NCI-H774 (cell line): ENCODE data around the gene CORO1A.
"Not testable (repeated sequence)": the region's sequence is repeated elsewhere in the genome, so short reads cannot be mapped to it uniquely, and the experiment has no call there.

ENCODE experiments used
- DNase-seq: peaks from one replicate; lab custom pipeline; 2025; lab: John Stamatoyannopoulos, UW

The CORO1A gene

DNA sequence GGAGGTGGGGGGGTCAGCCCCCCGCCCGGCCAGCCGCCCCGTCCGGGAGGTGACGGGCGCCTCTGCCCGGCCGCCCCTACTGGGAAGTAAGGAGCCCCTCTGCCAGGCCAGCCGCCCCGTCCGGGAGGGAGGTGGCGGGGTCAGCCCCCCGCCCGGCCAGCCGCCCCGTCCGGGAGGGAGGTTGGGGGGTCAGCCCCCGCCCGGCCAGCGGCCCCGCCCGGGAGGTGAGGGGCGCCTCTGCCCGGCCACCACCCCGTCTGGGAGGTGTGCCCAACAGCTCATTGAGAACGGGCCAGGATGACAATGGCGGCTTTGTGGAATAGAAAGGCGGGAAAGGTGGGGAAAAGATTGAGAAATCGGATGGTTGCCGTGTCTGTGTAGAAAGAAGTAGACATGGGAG, 13.3 kb upstream of the CORO1A start:
- DNase-seq, result not testable (repeated sequence)

DNA sequence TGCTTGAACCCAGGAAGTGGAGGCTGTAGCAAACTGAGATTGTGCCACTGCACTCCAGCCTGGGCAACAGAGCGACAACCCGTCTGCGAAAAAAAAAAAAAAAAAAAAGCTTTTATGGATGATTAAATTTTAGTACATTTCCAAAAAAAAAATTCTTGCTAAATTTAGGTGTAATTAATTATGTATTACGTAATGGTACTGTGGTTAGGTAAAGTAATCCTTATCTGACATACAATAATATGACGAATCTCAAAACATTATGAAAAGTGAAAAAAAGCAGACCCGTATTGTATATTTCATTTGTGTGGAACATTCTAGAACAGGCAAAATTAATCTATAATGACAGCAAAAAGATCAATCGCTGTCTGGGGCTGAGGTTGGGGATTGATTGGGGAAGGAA, 10.3 kb upstream of the CORO1A start:
- DNase-seq, result no peak

- not testable (repeated sequence) for DNase-seq
Observed at GRCh38 chr16:30176876-30177275, 6.5 kb upstream of the CORO1A start.

DNA sequence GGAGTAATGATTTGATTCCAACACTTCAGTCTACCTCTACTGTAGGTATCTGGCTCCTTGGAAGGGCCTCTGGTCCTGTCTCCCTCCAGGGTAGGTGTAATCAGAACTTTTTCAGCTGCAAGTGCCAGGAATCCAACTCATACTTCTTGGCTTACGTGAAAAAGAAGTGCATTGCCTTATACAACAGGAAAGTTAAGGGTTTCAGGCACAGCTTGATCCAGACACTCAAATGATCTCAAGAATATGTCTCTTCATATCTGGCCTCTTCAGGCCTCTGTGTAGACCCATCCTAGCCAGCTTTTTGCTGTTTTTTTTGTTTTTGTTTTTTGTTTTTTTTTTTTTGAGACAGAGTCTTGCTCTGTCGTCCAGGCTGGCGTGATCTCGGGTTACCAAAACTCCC, 4.2 kb upstream of the CORO1A start:
- no peak for DNase-seq

DNA sequence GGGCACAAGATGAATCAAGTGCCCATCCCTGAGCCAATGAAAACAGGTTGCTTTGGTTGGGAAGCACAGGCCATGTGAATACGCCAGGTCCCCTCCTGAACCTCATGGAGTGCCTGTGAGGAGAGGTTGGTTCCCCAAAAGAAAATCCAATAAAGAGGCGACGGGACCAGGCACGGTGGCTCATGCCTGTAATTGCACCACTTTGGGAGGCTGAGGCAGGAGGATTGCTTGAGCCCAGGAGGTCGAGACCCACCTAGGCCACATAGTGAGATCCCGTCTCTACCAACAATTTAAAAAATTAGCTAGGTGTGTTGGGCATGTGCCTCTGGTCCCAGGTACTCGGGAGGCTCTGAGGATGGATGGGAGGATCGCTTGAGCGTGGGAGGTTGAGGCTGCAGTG, 3.5 kb upstream of the CORO1A start:
- no peak for DNase-seq

DNA sequence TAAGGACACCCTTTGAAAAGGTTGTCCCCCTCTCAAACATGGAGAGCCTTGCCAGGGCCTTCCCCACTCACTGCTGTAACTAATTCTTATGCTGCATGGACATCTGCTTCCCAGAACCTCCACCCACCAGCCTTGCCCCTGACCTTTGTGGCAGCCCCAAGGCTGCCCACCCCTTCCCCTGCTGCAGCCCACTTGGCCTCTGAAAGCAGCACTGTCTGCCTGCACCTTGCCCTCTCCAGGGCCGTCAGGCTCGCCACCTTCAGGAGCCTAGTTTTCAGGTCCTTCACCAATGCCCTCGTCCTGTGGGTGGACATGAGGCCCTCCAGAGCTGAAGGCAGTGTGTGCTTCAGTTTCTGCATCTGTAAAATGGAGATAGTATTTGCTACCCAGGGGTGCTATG, 2.7 kb upstream of the CORO1A start:
- no peak for DNase-seq

DNA sequence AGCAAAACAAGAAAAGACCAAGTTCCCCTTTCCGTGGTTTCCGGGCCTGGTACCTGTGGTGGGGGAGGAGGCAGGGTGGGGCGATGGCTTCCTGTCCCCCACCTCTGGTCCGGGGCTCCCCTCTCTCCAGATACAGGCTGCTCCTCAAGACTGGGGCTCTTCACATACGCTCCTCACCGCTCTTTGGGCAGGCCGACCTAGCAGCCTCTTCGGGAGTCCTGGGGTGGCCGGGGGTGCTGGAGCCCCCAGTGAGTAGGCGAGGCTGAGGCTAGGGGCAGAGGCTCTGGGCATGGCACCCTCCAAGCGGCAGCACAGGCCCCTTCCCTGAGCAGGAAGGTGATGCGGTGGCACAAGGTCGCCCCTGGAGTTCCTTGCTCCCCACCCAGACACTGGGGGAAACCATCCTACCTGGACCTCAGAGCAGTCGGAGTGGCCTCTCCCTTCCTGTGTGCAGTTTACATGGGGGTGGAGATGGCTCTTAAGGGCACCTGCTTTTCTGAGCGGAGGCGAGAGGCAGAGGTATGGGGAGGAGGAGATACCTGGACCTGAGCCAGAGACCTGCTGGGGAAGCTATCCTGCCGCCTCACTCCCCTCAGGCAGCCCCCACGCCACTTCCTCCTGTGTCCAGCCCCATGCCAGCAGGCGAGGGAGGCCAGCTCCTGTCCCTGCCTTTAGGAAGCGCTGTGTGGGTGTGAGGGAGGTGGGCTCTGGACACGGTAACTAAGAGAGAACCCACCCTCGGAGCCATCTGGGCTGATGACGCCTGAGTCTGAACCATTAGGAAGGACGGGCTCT, 891 bp downstream of the CORO1A start:
- DNase-seq, result peak; percentile 34

DNA sequence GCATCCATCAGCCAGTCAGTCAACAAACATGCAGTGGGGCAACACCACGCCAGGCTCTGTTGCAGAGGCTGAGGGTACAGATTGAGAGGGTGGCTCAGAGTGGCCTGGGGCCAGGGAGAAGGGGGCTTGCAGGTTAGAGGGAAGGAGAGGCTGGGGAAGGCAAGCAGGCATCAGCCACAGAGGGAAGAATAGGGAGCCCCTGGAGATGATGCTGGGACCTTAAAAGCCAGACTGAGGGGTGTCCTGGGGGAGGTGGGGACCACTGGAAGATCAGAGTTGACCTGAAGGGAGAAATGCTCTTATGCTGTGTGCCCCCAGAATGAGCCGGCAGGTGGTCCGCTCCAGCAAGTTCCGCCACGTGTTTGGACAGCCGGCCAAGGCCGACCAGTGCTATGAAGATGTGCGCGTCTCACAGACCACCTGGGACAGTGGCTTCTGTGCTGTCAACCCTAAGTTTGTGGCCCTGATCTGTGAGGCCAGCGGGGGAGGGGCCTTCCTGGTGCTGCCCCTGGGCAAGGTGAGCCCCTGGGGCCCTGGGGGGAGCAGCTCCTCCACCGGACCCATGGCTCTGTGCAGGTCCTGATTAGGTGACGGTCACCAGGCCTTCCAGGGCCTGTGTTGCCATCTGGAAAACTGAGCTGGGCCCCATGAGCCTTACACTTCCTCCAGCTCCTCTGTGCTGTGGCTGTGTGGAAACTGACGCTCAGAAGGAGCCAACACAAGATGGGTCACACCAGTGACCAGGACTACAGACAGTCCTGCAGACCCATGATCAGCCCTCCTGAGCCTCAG, 1.7 kb downstream of the CORO1A start:
- no peak for DNase-seq

DNA sequence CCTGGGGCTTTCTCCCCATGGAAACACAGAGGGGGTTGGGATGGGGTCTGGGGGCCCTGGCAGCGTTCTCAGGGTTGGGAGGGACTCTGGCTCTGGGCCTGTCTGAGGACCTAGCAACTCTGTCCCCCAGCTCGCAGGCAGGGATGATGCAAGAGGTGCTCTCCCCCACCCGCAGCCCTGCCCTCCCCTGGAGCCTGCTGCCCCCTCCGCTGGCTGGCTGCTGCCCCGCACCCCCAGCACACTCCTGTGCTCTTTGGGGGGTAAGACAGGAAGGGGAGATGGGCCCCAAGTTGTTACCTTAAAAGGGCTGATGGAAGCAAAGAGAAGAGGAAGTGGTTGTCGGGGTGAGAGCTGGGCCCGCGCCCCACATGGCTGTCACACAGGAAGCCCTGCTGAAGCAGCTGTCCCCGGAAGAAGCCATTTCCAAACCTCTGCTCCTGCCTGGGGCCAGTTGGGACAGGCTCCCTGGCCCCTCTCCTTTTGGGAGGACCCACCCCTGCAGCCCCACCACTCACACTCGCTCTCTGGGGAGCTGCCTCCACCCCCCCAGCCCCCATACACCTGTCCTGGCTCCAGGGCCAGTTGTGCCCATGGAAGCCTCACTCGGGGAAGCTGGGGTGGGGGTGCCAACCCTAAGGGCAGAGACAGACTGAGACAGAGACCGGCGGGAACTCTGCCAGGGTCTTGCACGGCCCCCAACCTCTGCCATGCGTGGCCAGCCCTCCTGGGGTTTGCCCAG, 2.5 kb downstream of the CORO1A start:
- DNase-seq, result no peak

DNA sequence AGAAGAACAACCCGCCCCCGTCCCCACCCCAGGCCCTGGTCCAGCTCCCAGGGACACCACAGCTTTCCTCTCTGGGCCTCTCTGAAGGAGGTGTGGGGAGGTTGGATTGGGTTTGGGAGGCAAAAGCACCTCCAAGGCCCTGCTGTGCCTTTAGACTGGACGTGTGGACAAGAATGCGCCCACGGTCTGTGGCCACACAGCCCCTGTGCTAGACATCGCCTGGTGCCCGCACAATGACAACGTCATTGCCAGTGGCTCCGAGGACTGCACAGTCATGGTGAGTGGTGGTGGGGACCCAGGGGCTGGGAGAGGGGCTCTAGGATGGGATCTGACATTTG, 3.0 kb downstream of the CORO1A start:
- DNase-seq, result no peak

DNA sequence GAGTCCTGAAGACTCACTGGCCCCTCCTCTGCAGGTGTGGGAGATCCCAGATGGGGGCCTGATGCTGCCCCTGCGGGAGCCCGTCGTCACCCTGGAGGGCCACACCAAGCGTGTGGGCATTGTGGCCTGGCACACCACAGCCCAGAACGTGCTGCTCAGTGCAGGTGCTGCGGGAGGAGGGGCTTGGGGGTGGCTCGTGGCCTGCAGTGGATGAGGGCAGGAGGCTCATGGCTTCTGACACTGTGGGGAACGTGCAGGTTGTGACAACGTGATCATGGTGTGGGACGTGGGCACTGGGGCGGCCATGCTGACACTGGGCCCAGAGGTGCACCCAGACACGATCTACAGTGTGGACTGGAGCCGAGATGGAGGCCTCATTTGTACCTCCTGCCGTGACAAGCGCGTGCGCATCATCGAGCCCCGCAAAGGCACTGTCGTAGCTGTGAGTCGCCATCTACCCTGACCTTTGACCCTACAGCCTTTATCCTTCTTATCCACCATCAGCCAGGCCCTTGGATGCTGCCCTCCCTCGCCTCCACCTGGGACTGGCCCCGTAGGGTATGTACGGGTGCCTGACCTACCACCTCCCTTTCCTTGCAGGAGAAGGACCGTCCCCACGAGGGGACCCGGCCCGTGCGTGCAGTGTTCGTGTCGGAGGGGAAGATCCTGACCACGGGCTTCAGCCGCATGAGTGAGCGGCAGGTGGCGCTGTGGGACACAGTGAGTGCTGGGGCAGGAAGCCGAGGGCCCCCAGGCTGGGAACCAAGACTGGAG, 3.6 kb downstream of the CORO1A start:
- no peak for DNase-seq

DNA sequence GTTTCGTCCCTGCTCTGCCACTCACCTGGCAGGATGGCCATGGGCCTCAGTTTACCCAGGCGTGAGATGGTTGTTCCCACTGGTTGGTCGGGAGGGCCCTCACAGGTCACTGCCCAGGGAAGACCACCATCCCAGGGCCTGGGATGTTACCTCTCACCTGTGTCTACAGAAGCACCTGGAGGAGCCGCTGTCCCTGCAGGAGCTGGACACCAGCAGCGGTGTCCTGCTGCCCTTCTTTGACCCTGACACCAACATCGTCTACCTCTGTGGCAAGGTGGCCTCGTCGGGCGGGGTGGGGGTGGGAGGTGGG, 4.1 kb downstream of the CORO1A start:
- DNase-seq, result no peak

- no peak for DNase-seq
Observed at GRCh38 chr16:30187971-30188561, 4.7 kb downstream of the CORO1A start.

DNA sequence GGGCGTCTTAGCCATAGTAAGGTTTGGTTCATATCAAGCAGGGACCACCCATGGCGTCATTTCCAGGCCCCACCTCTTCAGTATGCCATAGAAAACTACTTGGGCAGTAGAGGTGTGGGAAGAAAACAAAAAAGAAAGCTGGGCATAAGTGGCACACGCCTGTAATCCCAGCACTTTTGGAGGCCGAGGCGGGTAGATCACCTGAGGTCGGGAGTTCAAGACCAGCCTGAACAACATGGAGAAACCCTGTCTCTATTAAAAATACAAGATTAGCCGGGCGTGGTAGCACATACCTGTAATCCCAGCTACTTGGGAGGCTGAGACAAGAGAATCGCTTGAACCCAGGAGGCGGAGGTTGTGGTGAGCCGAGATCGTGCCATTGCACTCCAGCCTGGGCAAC, 7.8 kb downstream of the CORO1A start:
- not testable (repeated sequence) for DNase-seq

- DNase-seq, result not testable (repeated sequence)
Observed at GRCh38 chr16:30193098-30193497, 9.7 kb downstream of the CORO1A start.

- DNase-seq, result not testable (repeated sequence)
Observed at GRCh38 chr16:30193615-30194014, 10.2 kb downstream of the CORO1A start, which contains the start of the genes BOLA2B and SLX1A. BOLA2B (minus strand) TSS chr16:30193666; CDS start chr16:30193595, 71 bp downstream. SLX1A (plus strand) TSS chr16:30193875; CDS start chr16:30194085, 210 bp downstream.

DNA sequence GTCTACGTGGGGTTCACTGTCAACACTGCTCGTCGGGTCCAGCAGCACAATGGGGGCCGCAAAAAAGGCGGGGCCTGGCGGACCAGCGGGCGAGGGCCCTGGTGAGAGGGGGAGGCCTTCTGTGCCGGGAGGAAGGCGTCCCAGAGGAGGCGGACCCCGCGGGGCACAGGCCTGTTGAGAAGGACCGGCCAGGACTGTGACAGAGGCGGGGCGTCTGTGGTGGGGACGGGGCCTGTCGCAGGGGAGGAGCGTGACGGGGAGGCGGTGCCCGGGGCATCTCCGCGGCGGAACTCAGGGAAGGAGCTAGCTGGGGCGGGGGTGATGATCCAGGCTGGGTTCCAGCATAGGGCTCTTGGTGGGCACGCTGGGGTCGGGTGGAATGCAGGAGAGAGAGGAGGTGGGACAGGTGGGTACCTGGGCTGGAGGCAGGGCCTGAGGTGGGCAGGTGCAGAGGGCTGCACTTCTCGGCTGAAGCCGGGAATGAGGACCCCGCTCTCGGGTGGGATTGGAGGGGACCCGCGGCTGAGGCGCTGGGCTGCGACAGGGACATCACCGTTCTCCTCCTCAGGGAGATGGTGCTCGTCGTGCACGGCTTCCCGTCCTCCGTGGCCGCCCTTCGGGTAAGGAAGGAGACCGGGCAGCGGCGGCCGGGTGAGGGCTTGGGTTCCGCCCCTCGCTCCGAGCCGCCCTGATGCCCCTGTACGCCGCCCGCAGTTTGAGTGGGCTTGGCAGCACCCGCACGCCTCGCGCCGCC, 10.9 kb downstream of the CORO1A start:
- not testable (repeated sequence) for DNase-seq

- not testable (repeated sequence) for DNase-seq
Observed at GRCh38 chr16:30197001-30197400, 13.6 kb downstream of the CORO1A start.

DNA sequence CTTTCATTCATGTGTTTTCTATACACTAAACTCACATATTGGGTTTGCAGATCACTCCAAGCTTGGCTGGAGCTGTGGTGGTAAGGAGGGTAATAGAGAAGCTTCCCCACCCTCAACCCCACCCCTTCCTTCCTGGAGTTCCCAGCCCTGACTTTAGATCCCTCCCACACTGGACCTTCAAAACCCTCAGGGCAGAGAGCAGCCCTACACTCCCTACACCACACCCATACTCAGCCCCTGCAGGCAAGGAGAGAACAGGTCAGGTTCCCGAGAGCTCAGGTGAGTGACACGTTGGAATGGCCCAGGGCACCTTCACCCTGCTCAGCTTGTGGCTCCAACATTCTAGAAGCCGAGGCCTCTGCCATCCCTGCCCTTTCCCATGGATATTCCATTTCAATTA, 15.6 kb downstream of the CORO1A start, which contains the start of gene SULT1A3:
Gene SULT1A3, plus strand, starts transcription at position 207 of the 400 bp plus-strand sequence. CDS start 1,474 bp downstream, outside the sequence.
- DNase-seq, result not testable (repeated sequence)

GRCh38 chr16:30199608-30200343, 16.4 kb downstream of the CORO1A start:
- not testable (repeated sequence) for DNase-seq
